K562 (cell line): Measurements from ENCODE around the gene PSMC3IP. TPM values are rescaled to one million over a fixed set of nuclear protein-coding genes. Genes with fewer than 3 reads are reported as not detected.

ENCODE experiments used
- E2F3 ChIP-seq: fragments of 250-450 bp; sonication (Bioruptor Pico); IDR thresholded peaks from 2 replicates; pipeline ENCODE4 v1.4.0; 2020; ENCODE audit warnings: mild to moderate bottlenecking
- HINFP ChIP-seq: fragments of 450-650 bp; conservative IDR thresholded peaks from 2 replicates; pipeline ENCODE4 v1.6.1; 2016; ENCODE audit warnings: missing genetic modification characterization, low read depth, mild to moderate bottlenecking, control low read depth, missing compliant biosample characterization
- ILF3 ChIP-seq: fragments of 450-650 bp; IDR thresholded peaks from 2 replicates; pipeline ENCODE4 v1.6.1; 2018; ENCODE audit warnings: antibody characterized with exemption, mild to moderate bottlenecking, moderate library complexity, borderline replicate concordance
- KAT2B ChIP-seq: IDR thresholded peaks from one replicate; pipeline ENCODE4 v1.6.1; 2012; ENCODE audit warnings: low read depth, mild to moderate bottlenecking, control low read depth, inconsistent platforms, low read length, moderate library complexity
- KDM5B ChIP-seq: fragments of 200-600 bp; sonication (generic); IDR thresholded peaks from 2 replicates; pipeline ENCODE4 v1.6.1; 2012; ENCODE audit warnings: low read depth, mild to moderate bottlenecking, moderate library complexity, low read length, control low read depth, inconsistent platforms; ENCODE audit not compliant: insufficient replicate concordance
- NFE2L1 ChIP-seq: fragments of 450-650 bp; IDR thresholded peaks from 2 replicates; pipeline ENCODE4 v1.6.1; 2016; ENCODE audit warnings: missing genetic modification characterization, low read depth, mild to moderate bottlenecking, missing compliant biosample characterization, moderate library complexity, borderline replicate concordance
- RBM39 ChIP-seq: fragments of 200-400 bp; formaldehyde crosslinking; optimal IDR thresholded peaks from 2 replicates; pipeline ENCODE3; 2018; ENCODE audit warnings: low read depth, low read length
- ZNF316 ChIP-seq: fragments of 450-650 bp; IDR thresholded peaks from 2 replicates; pipeline ENCODE4 v1.6.1; 2016
- ZNF609 ChIP-seq: sonication (generic); formaldehyde crosslinking; IDR thresholded peaks from 2 replicates; pipeline ENCODE4 v1.8.1; 2023; ENCODE audit warnings: missing genetic modification reagents, mild to moderate bottlenecking, borderline replicate concordance
- polyA plus RNA-seq, 8 experiments: library from polyadenylated mRNA; depleted of rRNA in 4 of 8; stranded (reverse) in 5 of 8; unstranded in 3 of 8; fragments of >200 nt; fragmentation: Nextera tagmentation in 2 of 8; fragmentation: Illumina TruSeq in 1 of 8; extraction: Ambion mirVana in 2 of 8; extraction: Trizol in 1 of 8; gene quantifications; 2 replicates each; pipeline versions ENCODE4 v1.2.1 to v1.2.3, GENCODE V29; 2011 to 2014; ENCODE audit warnings: inconsistent platforms in 1 of 8, missing spikeins in 1 of 8
- total RNA-seq, 7 experiments: library from RNA; depleted of rRNA in 6 of 7; stranded (reverse); fragments of >200 nt in 6 of 7; fragmentation: Illumina TruSeq in 2 of 7; extraction: Trizol in 2 of 7; gene quantifications; 2 replicates each; pipeline versions ENCODE4 v1.2.1 to v1.2.3, GENCODE V29; 2011 to 2021; ENCODE audit warnings: low replicate concordance in 1 of 7

PSMC3IP gene
- total and polyA plus RNA-seq, 9 of the 15 experiments (the other 6 are each of a cell fraction or from before 2014, with no cell fraction given): 13.8 to 65.6 (median 32.8) TPM

- TF ChIP-seq ZNF609 (no peak), KDM5B (no peak), RBM39 (no peak), HINFP (tag) (no peak), KAT2B (no peak), E2F3 (no peak), ZNF316 (no peak), ILF3 (no peak), NFE2L1 (tag) (no peak)
These were observed 4.4 kb downstream of the PSMC3IP start (continued) for GRCh38 chr17:42573095-42573494.
